HepG2 (cell line): Measurements from ENCODE around the gene SRBD1. TPM values are rescaled to one million over a fixed set of nuclear protein-coding genes. Genes with fewer than 3 reads are reported as not detected.

ENCODE experiments used
- ATAC-seq: fragments of 200-7000 bp; cut with Tn5 transposase; 3 replicates; pipeline ENCODE4 v1.9.1; 2020; ENCODE audit warnings: mild to moderate bottlenecking, moderate library complexity
- BruUV-seq: library from RNA; stranded (reverse); fragments of 400-500 nt; replicated peaks from 2 replicates; lab custom pipeline; 2021; lab: Mats Ljungman, UMichigan
- CTCF ChIA-PET: fragments of 300-600 bp; formaldehyde crosslinking; extraction: SDS; loops from one replicate; lab custom pipeline; 2021; ENCODE audit warnings: low total read pairs, inconsistent platforms, low intra/inter-chr PET ratio; lab: Yijun Ruan, JAX
- POLR2A ChIA-PET: fragments of 350-600 bp; sonication (Branson Sonifier 250); formaldehyde crosslinking; loops from one replicate; lab custom pipeline; 2020; ENCODE audit warnings: antibody characterized with exemption, inconsistent platforms; lab: Yijun Ruan, JAX
- DNase-seq: peaks from one replicate; pipeline ENCODE4 v3.0.0-alpha.2; 2015; ENCODE audit warnings: low spot score
- FAIRE-seq: peaks from 3 replicates; lab custom pipeline; 2011; peaks lifted over from hg19 to GRCh38; lab: Jason Lieb, UNC
- H2AFZ ChIP-seq: one replicate; pipeline ENCODE4 v1.6.1; 2011; ENCODE audit warnings: low read length, inconsistent platforms
- H3K27ac ChIP-seq: fragments of 300-600 bp; 3 replicates; pipeline ENCODE4 v1.8.0; 2011; ENCODE audit warnings: mixed run types, mild to moderate bottlenecking, mixed read lengths, low read length, inconsistent platforms; ENCODE audit not compliant: insufficient read depth; ENCODE audit errors: extremely low read length
- H3K27me3 ChIP-seq, 2 experiments: fragments of 200-600 bp in 1 of 2; 2 replicates in 1 of 2; 3 replicates in 1 of 2; pipeline versions ENCODE4 v1.6.0 to v1.8.0; 2011; ENCODE audit warnings: low read length in 2 of 2, mild to moderate bottlenecking in 2 of 2, moderate library complexity in 2 of 2, inconsistent platforms in 1 of 2; ENCODE audit not compliant: insufficient read depth in 2 of 2, control insufficient read depth in 1 of 2
- H3K36me3 ChIP-seq, 2 experiments: fragments of 200-600 bp in 1 of 2; replicated peaks in 1 of 2; 2 replicates in 1 of 2; 3 replicates in 1 of 2; pipeline versions ENCODE4 v1.5.1 to v1.8.0; 2011; ENCODE audit warnings: low read length in 2 of 2, inconsistent platforms in 1 of 2; ENCODE audit not compliant: insufficient read depth in 2 of 2, control insufficient read depth in 1 of 2
- H3K4me1 ChIP-seq: 2 replicates; pipeline ENCODE4 v1.5.1; 2012; ENCODE audit warnings: low read length, inconsistent platforms; ENCODE audit not compliant: insufficient read depth
- H3K4me2 ChIP-seq: 2 replicates; pipeline ENCODE4 v1.6.0; 2011; ENCODE audit warnings: low read depth, low read length, inconsistent platforms
- H3K4me3 ChIP-seq, 3 experiments: fragments of 200-600 bp in 1 of 3; sonication (generic), shearing (Covaris generic) in 1 of 3; replicated peaks in 1 of 3; 2 replicates each; pipeline ENCODE4 v1.5.1; 2011 to 2016; ENCODE audit warnings: low read length in 3 of 3, inconsistent platforms in 2 of 3, low read depth in 2 of 3, mild to moderate bottlenecking in 2 of 3, control low read depth in 1 of 3, mixed read lengths in 1 of 3; ENCODE audit not compliant: insufficient read depth in 1 of 3
- H3K79me2 ChIP-seq: one replicate; pipeline ENCODE4 v1.6.1; 2011; ENCODE audit warnings: low read length, inconsistent platforms; ENCODE audit not compliant: insufficient read depth
- H3K9ac ChIP-seq: 2 replicates; pipeline ENCODE4 v1.6.0; 2011; ENCODE audit warnings: mild to moderate bottlenecking, low read depth, low read length, inconsistent platforms; ENCODE audit not compliant: insufficient read depth
- H3K9me3 ChIP-seq: 2 replicates; pipeline ENCODE4 v1.5.1; 2012; ENCODE audit warnings: mild to moderate bottlenecking, low read length
- H4K20me1 ChIP-seq: 2 replicates; pipeline ENCODE4 v1.6.0; 2011; ENCODE audit warnings: inconsistent platforms, mild to moderate bottlenecking, low read length, moderate library complexity; ENCODE audit not compliant: insufficient read depth
- FOXK2 ChIP-seq: fragments of 450-650 bp; IDR thresholded peaks from 2 replicates; pipeline ENCODE4 v1.6.1; 2016
- NFE2 ChIP-seq: sonication (generic); formaldehyde crosslinking; IDR thresholded peaks from 2 replicates; pipeline ENCODE4 v1.4.0; 2020; ENCODE audit warnings: missing genetic modification reagents
- PITX1 ChIP-seq: sonication (generic); formaldehyde crosslinking; IDR thresholded peaks from 2 replicates; pipeline ENCODE4 v1.5.1; 2020; ENCODE audit warnings: mild to moderate bottlenecking, missing genetic modification reagents
- PRDM4 ChIP-seq: sonication (generic); formaldehyde crosslinking; IDR thresholded peaks from 2 replicates; pipeline ENCODE4 v1.9.0; 2021; ENCODE audit warnings: missing genetic modification reagents, borderline replicate concordance
- SMARCC2 ChIP-seq: fragments of 450-650 bp; IDR thresholded peaks from 2 replicates; pipeline ENCODE4 v1.6.1; 2017; ENCODE audit warnings: antibody characterized with exemption, mild to moderate bottlenecking
- SMYD3 ChIP-seq: sonication (generic); formaldehyde crosslinking; IDR thresholded peaks from 2 replicates; pipeline ENCODE4 v1.8.1; 2023; ENCODE audit warnings: mild to moderate bottlenecking, missing genetic modification reagents
- ZNF235 ChIP-seq: sonication (generic); formaldehyde crosslinking; IDR thresholded peaks from 2 replicates; pipeline ENCODE4 v1.8.1; 2023; ENCODE audit warnings: mild to moderate bottlenecking, missing genetic modification reagents, borderline replicate concordance
- ZNF367 ChIP-seq: sonication (generic); formaldehyde crosslinking; IDR thresholded peaks from 2 replicates; pipeline ENCODE4 v1.4.0; 2020; ENCODE audit warnings: missing genetic modification reagents, borderline replicate concordance
- ZNF430 ChIP-seq: sonication (generic); formaldehyde crosslinking; IDR thresholded peaks from 2 replicates; pipeline ENCODE4 v1.9.0; 2021; ENCODE audit warnings: mild to moderate bottlenecking, missing genetic modification reagents
- ZNF468 ChIP-seq: sonication (generic); formaldehyde crosslinking; IDR thresholded peaks from 2 replicates; pipeline ENCODE4 v1.8.0; 2022; ENCODE audit warnings: mild to moderate bottlenecking, moderate library complexity, missing genetic modification reagents
- ZNF720 ChIP-seq: sonication (generic); formaldehyde crosslinking; IDR thresholded peaks from 2 replicates; pipeline ENCODE4 v1.4.0; 2020; ENCODE audit warnings: missing genetic modification reagents
- WGBS: methylation state at CpG from one replicate; pipeline ENCODE4 v1.1.6; 2017; ENCODE audit warnings: low lambda C conversion rate; 5-methylcytosine and 5-hydroxymethylcytosine counted together
- in situ Hi-C: cut with HindIII; loops from 2 replicates; pipeline ENCODE4 v1.10.0; 2017; ENCODE audit warnings: low pct_unique_long_range_greater_than_20kb; ENCODE audit not compliant: extremely low pct_ligation_motif_present
- intact Hi-C: fragments of 100-400 bp; cut with micrococcal nuclease; formaldehyde crosslinking; loops from one replicate; pipeline ENCODE4 v1.10.0; 2022; ENCODE audit not compliant: unreplicated experiment
- polyA plus RNA-seq, 8 experiments: library from polyadenylated mRNA; depleted of rRNA in 3 of 8; stranded (reverse) in 7 of 8; unstranded in 1 of 8; fragments of >200 nt; fragmentation: Illumina TruSeq in 4 of 8; extraction: Trizol in 4 of 8; gene quantifications; 2 replicates each; pipeline versions ENCODE4 v1.2.1 to v1.2.3, GENCODE V29; 2011 to 2016; ENCODE audit warnings: low read depth in 4 of 8, missing spikeins in 1 of 8, mixed read lengths in 1 of 8; ENCODE audit not compliant: insufficient read depth in 1 of 8
- total RNA-seq, 5 experiments: library from RNA; depleted of rRNA; stranded (reverse); fragments of >200 nt; fragmentation: Illumina TruSeq; extraction: Trizol; gene quantifications; 2 replicates each; pipeline ENCODE4 v1.2.3, GENCODE V29; 2016; ENCODE audit warnings: low read depth in 1 of 5

SRBD1 gene
- total and polyA plus RNA-seq, 2 of the 13 experiments (the other 11 are each of a cell fraction or from before 2014, with no cell fraction given), result 3.2 to 23.9 TPM

- TF ChIP-seq PRDM4 (CRISPR knock-in tag) (0 out of 2 replicates have a peak, but pooled peaks have one; percentile 23), ZNF235 (CRISPR knock-in tag) (no peak; the same call in 1 of the 2 replicates), PITX1 (CRISPR knock-in tag) (no peak), FOXK2 (no peak), ZNF720 (CRISPR knock-in tag) (no peak), ZNF367 (CRISPR knock-in tag) (no peak), NFE2 (no peak), ZNF468 (no peak), SMARCC2 (no peak), ZNF430 (CRISPR knock-in tag) (peak; percentile 49)
Observed at GRCh38 chr2:45611020-45611859, at the start of gene SRBD1 (continued).

GRCh38 chr2:45654250-45654649, 43.2 kb upstream of the SRBD1 start:
- peaks cover 40% of the 10 kb centered on the region for H3K4me1 ChIP-seq
- no peaks in the 10 kb centered on the region for H4K20me1 ChIP-seq
- DNase-seq (no peak), ATAC-seq (no peak), FAIRE-seq (no peak)
- WGBS, result 90% methylated on average over 2 of the region's 3 CpGs
- H3K9me3 ChIP-seq, result no peaks in the 10 kb centered on the region
- no peak overlapping the region for H3K4me3 ChIP-seq
- no peaks in the 10 kb centered on the region for H3K79me2 ChIP-seq
- TSS peak; percentile 31 for BruUV-seq
- CTCF ChIA-PET, result no interaction called here
- H3K4me2 ChIP-seq, result no peak overlapping the region
- H3K27ac ChIP-seq, result no peak overlapping the region
- in situ Hi-C loops (no loop called here), intact Hi-C loops (no loop called here)
- H3K9ac ChIP-seq, result no peak overlapping the region
- peaks cover 0 to 15% of the 10 kb centered on the region in 2 experiments; a peak in 2 of 5 replicates for H3K27me3 ChIP-seq
- H3K36me3 ChIP-seq, result no peaks in the 10 kb centered on the region
- TF ChIP-seq SMYD3 (CRISPR knock-in tag), result no peak
- no peak overlapping the region for H2AFZ ChIP-seq
- POLR2A ChIA-PET, result no interaction called here
